ENCODE data around the gene IFNGR1.
"Not testable (repeated sequence)": the region's sequence is repeated elsewhere in the genome, so short reads cannot be mapped to it uniquely, and the experiment has no call there.

IFNGR1 gene

DNA sequence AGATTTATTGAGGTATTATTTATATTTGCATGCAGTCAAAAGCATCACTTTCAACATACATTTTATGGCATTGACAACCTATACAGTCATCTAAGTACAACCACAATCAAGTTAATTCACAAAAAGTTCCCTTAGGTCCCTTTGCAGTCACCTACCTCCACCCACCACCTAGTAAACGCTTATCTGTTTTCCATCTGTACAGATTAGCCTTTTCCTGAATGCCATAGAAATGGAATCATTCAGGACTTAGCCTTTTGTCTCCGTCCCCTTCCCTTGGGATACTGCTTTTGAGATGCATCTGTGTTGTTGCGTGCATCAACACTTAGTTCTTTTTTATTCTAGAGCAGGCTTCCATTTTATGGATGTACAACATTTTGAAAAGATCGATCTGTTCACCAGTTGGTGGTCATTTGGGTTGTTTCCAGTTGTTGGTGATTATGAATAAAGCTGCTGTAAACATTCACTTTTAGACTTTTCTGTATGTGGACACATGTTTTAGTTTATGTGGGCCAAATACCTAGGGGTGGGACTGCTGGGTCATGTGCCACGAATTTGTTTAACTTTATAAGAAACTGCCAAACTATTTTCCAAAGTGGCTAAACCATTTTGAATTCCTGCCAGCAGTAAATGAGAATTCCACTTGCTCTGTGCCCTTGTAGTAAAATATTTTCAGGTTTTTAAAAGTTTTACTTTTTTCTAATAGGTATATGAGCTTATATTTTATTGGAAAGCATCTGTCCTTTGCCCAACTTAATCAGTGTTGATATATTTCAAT is 17.6 kb upstream of the IFNGR1 start:
- no peak for DNase-seq (ENCODE audit: low read depth in 2 of 2)

DNA sequence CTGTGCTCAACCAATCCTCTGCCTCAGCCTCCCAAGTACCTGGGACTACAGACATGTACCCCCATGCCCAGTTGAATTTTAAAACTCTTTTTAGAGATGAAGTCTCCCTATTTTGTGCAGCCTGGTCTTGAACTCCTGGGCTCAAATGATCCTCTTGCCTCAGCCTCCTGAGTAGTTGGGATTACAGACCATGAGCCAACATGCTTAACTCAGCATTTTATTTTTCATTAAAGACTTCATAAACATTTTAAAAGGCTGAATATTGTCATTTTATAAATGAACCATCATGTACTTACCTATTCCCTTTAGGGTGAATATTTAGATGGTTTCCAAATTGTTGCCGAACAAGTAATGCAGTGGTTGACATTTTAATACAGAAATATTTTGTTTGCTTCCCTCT is 16.5 kb upstream of the IFNGR1 start:
- no peak for DNase-seq (ENCODE audit: low read depth in 2 of 2)

DNA sequence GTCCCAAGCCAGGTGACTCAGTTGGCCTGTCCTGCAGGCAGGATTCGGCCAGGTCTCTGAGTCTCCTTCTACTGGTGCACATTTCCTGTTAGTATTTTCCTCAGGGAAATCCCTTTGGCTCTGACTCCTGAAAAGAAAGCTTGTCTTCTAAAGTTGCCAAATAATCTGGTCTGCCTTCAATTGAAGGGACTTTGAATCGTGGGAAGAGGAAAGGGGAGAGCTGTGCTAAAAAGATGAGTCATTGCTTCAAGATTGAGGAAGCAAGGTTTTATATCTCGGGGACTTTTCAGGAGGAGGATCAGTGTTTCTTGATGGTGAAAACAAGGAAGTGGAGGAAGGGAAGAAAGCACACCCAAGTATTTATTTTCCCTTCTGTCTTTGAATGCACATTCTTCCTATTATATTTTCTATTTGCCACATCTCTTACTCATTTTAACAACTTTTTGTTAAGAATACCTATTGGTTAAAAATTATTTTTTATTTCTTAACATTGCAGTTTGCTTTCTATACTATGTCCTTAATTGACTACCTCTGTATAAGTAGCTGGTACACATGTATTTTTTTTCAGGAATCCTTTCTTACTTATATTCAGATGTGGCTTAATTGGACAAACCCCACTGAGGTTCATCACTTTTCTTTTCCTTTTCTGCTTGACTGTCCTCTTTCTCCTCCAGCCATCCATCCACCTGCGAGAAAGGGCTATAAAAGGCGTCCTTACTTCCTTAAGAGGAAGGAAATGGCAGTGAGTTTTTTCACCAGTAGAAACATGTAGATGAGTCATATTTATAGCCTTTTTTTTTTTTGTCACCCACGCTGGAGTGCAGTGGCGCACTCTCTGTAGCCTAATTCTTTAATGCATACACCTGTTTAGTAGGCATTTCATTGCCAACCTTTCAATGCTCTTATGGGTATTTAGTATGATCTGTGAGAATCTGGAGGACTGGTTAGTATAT is 15.0 kb upstream of the IFNGR1 start:
- no peak for DNase-seq (ENCODE audit: low read depth in 2 of 2)

DNA sequence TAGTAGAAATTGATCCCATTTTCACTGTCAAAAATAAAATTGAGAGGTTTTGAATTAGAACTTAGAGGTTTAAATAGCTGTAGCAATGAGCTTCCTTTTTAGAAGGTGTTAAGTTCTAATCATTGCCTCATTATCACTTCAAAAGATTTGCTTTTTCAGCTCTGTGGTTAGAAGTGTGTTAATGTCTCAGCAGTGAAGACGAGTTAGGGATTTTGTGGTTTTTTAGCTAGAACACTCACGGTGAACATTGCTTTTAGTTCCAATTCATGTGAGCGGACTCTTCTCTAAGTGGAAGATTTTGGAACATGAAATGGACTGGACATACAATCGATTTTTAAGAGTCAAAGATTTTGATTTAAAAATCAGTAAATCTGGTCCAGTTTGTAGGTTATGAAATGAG is 12.7 kb upstream of the IFNGR1 start:
- DNase-seq (ENCODE audit: low read depth in 2 of 2): no peak

DNA sequence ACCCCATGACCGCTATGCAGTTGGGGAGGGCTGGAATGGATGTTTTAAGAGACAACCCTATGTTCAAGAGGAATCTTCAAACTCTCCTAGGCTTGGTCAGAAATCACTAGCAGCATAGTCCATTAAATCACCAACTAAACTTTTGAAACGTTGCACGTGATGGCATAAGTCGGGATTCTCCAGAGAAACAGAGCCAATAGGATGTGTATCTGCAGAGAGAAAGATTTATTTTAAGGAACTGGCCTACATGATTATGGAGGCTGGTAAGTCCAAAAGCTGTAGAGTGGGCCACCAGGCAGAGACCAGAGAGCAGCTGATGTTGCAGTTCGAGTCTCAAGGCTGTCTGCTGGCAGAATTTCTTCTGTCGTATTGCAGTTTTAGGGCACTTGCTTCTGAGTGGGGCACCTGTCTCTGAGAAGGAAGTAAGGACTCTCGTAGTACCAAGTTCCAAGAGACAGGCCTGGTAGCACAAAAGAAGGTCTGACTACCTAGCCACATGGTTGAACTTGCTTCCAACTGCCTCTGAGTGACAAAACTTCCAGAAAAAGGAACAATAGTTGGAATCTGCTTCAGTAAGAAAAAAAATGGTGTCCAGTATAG is 11.9 kb upstream of the IFNGR1 start:
- no peak for DNase-seq (ENCODE audit: low read depth in 2 of 2)

DNA sequence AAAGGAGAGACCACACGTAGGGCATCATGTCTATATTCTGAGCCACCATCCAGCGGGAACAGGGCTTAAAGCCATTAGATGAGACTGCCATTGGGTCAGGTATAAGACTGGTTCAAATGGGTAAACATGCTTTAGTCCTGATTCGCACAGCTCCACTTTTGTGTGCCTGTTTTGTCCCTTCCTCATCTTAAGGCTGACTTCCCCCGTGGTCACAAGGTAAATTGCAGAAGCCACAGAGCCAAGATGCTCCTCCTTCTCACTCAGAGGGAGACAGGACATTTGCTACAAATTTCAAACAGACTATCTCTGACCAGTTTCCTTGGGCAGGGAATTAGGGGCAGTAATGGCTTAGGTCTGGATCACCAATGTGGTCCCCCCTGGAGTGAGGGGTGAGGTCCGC is 11.4 kb upstream of the IFNGR1 start:
- DNase-seq (ENCODE audit: low read depth in 2 of 2): no peak

DNA sequence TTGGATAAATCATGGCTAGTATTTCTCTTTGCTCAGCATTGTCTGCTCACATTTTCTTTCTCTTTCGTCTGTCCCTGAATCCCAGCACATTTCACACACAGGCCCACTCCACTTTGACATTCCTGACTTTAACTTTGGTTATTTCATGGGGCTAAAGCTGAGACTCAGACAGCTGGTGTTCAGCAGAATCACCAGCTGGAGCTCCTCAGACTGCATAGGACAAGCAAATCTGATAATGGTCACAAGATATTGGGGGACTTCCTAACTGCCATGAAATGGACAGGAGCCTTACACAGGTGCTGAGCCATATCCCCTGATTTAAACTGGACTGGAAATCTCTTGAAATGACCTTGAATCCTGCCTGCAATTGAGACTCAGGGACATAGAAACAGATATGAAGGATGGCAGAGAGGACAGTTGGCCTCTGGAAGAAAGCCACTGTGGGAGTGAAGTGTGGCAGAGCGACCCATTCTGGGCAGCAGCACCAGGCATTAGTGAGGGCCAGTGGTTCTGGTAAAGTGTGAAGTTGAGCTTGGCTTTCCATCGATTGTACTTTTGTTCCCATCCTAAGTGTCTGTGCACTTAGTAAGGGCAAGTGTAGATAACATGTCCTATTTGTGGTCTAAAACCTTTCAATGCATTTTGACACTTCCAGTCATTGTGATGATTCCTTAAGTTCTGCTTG is 10.0 kb upstream of the IFNGR1 start:
- DNase-seq (ENCODE audit: low read depth in 2 of 2): no peak

DNA sequence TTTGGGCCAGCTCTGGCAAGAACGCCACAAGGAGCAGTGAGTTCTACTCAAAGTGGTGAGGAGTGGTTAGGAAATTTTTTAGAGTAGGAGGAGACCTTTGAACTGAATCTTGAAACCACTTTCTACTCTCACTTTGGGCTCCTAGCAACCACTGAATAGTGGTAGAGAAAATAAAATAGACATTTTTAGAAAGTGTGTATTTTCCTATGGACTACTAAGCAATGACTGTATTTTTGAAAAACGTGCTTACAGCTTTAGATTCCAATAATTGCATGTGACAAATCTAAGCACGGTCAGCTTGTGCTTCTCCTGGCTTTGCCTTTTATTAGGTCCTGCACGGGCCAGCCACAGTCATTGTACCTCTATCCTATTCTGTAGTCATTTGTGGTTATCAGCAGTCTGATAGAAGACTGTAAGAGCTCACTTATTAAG is 8.7 kb upstream of the IFNGR1 start:
- DNase-seq (ENCODE audit: low read depth in 2 of 2): no peak

DNA sequence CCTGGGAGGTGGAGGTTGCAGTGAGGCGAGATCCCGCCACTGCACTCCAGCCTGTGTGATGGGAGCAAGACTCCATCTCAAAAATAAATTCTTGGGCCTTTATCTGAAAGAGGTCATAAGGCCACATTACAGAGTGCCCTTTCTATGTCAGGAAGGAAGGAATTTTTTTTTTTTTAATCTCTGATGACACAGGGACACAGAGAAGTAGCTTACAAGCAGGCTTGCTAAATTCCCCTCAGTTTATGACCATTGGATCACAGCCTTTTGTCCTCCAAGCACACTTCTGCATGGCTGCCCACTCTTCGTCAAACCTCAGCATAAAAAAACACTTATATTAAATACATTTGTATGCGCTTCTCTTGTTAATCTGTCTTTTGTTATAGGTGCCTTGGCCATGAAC is 7.5 kb upstream of the IFNGR1 start:
- DNase-seq (ENCODE audit: low read depth in 2 of 2): no peak

DNA sequence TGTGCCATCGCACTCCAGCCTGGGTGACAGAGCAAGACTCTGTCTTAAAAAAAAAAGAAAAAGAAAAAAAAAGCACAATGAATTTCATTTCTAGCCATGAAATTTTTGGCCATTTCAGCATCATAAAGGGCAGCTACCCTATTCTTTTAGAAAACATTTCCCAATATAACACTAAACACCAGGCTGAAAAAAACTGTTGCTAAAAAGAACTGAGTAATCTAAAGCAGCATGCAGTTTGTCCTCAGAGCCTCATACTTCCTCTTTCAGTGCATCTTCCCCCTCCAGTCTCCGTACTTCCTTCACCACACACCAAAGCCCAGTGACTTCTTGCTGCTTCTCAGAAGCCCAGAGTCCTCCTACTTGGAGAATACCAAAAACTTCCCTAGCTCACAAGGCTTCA is 5.6 kb upstream of the IFNGR1 start:
- DNase-seq (ENCODE audit: low read depth in 2 of 2): no peak

DNA sequence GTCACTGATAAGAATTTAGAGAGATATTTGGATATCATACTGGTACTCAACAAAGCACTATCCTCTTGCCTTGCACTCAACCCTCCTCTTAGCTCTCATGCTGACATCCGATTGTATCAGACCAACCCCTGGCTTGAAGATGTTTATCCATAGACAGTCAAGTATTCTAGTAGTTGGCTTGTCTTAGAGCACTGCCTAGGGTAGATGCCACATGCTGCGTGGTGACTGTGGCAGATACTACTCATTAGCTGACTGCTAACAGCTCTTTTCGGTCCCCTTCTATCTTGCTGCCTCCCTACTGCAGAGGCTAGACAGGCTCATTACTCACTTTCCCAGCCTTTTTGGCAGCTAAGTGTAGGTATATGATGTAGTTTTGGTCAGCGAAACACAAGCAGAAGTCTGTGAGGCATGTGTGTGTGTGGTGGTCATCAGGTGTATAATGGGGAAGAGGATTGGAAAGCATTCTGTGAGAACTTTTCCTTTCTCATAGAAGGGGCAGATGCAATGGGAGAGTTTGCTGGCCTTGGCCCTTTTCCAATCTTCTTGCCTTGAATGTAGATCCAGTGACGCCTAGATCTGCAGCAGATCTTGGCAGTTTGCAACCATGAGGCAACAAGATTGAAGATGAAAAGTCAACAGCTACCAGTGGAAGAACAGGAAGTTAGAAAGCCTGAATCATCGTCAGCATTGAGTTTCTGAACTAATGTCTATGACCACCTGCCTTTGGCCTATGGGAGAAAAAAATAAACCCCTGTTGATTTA is 4.4 kb upstream of the IFNGR1 start:
- no peak for DNase-seq (ENCODE audit: low read depth in 2 of 2)

DNA sequence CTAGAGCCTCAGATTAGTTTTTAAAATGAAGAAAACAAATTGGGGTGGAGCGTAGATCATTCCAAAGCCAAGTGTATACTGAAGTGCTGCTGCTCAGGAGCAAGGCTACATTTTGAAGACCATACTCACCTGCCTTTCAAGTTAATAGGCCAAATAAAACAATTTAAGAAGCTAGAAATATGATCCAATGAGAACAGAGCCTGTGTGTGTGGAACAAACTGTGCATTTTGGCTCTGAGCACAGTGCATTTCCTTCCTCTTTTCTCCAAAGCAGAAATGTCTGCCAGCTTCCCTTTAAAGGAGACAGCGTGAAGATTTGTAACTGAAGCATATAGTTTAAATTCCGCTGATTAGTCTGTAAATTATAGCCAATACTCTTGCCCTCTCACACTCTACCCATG is 3.2 kb upstream of the IFNGR1 start:
- DNase-seq (ENCODE audit: low read depth in 2 of 2): no peak

DNA sequence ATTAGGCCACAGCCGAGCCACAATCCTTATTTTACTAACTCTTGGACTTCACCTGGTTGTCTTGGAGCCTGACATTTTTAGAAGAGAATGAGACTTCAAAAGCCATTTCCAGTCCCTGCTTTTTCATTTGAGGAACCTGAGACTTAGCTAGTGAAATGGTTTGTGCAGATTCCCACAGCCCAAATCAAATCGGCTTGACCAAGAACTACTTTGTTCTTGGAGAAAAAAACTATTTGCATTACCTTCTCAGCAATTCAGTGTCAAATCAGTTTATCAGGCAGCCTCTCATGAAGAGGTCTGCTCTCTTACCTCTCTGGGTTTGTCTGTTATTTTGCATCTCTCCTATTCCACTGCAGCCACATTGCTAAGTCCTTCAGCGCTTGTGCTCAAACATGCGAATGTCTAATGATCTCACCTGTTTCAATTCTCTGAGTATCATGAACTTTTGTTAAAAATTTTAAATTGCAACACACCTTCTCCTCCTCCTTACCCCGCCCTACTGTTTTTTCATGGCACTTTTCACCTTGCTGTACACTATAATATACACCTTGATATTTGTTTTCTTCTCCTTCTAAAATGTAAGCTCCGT is 573 bp upstream of the IFNGR1 start:
- DNase-seq (ENCODE audit: low read depth in 2 of 2): no peak

DNA sequence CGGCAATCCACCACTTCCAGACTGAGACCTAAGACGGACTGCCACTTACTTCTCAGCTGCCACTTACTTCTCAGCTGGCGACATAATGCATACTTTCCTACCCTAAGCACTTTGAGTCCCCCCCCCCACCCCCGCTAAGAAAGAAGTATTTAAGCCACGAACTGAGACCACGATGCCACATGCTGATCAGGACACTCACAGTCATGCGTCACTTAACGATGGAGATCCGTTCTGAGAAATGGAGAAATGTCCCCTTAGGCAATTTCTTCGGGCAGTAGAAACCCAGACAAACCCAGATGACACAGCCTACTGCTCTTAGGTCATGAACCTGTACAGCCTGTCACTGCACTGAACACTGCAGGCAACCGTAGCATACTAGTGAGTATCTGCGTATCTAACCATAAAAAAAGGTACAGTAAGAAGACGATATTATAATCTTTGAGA is 690 bp downstream of the IFNGR1 start:
- DNase-seq (ENCODE audit: low read depth in 2 of 2): no peak

DNA sequence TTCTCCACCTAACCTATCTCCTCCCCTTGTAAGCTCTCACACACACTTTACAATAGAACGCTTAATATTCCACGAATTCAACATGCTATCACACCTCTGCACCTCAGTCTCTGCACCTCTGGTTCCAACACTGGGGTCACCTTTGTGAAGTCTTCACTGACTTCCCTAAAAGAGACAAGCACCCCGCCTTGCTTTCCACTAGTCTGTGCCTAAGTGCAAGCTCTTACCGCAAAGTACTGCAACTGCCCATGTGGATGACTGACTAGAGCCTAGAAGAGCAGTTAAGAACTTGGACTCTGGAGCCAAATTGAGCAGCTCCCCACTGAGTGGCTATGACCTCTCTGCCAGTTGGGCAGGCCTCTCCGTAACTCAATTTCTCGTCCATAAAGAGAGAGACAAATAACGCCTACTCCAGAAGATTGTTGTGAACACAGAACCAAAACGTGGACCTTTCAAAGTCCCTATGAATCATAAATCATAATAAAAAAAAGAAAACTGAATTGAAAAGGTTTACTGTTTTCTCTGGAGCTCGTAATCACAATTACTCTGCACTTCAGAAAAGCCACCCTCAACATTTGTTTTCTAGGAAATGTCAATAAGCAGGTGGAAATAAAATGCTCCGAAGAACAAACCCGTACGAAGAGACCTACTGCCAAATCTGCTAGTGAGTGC is 1.2 kb downstream of the IFNGR1 start:
- no peak for DNase-seq (ENCODE audit: low read depth in 2 of 2)

DNA sequence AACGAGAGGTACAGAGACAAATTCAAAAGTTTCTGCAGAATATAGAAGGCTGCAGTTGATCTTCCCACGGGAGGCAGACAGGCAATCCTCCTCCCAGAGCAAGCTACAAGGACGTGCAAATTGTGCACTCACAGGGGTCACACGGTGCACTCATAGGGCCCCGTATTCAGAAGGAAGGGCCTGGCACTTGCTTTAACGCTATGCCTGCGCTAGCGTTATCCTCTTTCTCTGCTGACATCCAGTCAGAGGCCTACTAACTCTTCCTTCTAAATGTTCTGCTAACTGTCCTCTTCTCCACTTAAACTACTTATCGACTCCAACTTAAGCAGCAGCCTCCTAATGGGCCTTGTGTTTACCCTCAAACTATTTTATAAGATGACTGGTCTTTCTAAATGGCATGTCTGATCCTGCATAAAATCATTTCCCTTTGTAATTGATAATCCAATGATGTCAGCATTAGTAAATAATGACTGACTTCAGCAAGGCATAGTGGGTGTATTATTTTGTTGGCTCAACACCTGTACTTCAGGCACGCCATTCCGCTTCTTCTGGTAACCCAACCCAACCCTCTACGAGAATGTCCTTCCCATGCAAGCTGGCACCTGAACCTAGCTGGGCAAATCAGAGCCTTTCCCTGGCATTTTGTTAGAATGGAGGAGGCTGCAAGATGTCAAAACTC is 2.2 kb downstream of the IFNGR1 start:
- DNase-seq (ENCODE audit: low read depth in 2 of 2): no peak

DNA sequence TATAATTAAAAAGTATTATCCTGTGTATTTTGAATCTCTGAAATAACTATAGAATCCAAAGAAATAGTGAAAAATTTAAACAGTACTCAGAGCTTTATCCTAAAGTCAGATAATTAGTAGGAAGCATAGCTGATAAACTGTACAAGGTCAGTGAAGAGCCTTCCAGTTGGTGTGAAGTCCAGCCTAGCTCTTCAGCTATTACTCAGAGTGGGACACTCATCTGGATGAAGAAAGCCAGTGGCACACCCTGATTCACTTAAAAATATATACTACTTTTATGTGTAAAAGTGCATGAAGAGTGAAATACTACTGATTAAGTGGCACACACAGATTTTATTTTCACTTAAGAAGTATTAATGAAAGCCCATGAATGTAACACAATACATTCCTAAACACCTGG is 3.1 kb downstream of the IFNGR1 start:
- no peak for DNase-seq (ENCODE audit: low read depth in 2 of 2)

DNA sequence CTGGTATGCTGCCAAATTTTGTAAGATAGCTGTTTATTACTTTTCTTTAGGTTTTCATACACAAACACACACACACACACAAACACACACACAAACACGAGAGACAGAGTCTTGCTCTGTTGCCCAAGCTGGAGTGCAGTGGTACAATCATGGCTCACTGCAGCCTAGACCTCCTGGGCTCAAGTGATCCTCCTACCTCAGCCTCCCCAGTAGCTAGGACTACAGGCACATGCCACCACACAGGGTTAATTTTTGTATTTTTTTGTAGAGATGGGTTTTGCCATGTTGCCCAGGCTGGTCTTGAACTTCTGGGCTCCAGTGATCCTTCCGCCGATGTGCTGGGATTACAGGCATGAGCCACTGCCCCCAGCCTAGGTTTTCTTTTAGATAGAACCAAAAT is 3.6 kb downstream of the IFNGR1 start:
- DNase-seq (ENCODE audit: low read depth in 2 of 2): not testable (repeated sequence)

DNA sequence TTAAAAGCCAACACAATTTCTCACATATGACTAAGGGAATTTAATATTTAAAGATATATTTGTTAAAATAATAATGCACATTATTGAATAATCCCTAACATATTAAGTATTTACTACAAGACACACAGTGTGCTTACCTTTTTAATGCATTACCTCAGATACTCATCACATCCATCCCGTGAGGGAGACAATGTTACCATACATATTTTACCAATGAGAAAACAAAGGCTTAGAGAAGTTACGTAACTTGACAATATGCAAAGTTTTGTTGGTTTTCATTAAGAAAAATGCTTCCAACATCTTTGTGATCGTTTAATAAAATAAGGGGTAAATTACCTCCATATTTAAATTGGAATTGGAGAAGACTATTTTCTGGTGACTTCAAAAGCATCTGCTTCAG is 4.3 kb downstream of the IFNGR1 start:
- DNase-seq (ENCODE audit: low read depth in 2 of 2): no peak

DNA sequence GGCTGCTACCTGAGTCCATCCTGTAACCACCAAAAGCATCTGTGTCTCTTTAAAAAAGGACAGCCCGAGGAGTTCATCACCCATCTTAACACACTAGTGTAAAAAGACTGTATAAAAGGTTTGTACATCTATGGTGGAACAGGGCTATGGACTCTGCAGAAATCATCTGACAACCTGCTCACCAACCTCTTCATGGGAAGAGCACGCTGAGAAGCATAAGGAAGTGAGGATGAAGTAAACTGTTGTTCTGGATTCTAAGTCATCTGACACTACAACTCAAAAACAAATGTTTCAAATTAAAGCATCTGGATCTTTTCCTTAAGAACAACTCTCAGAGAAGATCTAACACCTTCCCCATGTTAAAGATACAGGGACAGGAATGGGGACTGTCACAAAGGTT is 5.4 kb downstream of the IFNGR1 start:
- no peak for DNase-seq (ENCODE audit: low read depth in 2 of 2)

All from stimulated activated CD8-positive, alpha-beta memory T cell treated with anti-CD3 and anti-CD28 coated beads, Interleukin-2, amount 100 ng/mL, for 1 hour (primary cell).